Smooth muscle cell of the brain vasculature (primary cell): ENCODE measurements around the gene ANTKMT.

Experiments
- DNase-seq: peaks from one replicate; pipeline ENCODE4 v3.0.0-alpha.2; 2012; ENCODE audit warnings: low read depth, low spot score

Gene ANTKMT

DNA sequence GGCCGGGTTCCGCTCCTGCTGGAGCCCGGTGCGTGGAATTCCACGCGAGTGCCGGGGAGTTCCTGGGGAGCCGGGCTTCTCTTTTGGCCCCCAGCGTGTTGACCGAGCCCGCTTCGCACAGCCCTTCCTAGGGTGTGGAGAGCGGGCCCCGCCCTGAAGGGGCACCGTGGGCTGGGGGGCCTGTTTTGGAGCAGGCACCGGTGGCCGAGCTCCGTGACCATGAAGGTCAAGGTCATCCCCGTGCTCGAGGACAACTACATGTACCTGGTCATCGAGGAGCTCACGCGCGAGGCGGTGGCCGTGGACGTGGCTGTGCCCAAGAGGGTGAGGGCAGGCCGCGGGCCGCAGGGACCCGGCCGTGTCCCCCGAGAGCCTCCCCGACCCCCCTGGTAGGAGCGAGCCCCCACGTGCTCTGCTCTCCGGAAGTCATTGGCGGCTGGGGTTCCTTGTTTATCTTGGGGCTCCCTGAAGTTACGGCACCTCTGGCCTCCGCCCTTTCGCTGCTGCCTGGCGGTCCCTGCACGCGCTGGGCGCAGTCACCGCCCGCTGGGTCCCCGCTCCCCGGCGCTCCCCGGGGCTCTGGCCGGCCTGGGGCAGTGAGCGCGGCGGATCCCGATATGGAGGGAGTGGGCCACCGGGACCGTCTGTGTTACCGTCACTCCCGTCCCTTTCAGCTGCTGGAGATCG is 6.5 kb downstream of the ANTKMT start:
- no peak for DNase-seq

DNA sequence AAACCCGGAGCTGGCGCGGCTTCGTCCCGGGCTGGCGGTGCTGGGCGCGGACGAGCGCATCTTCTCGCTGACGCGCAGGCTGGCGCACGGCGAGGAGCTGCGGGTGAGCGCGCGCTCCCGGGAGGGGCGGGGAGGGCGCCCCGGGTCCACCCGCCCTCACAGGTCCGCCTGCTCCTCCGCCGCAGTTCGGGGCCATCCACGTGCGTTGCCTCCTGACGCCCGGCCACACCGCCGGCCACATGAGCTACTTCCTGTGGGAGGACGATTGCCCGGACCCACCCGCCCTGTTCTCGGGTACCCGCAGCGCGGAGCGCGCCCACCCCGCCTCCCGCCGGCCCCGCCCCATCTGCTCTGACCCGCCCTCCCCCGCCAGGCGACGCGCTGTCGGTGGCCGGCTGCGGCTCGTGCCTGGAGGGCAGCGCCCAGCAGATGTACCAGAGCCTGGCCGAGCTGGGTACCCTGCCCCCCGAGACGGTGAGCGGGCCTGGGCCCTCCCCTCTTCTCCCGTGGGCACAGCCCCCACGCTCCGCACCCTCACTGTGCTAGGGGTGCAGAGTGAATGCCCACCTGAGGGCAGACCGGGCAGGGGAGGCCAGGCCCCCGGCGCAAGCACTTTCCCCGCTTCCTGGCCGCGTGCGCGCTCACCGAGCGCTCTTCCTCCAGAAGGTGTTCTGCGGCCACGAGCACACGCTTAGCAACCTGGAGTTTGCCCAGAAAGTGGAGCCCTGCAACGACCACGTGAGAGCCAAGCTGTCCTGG is 7.4 kb downstream of the ANTKMT start:
- DNase-seq, result no peak

DNA sequence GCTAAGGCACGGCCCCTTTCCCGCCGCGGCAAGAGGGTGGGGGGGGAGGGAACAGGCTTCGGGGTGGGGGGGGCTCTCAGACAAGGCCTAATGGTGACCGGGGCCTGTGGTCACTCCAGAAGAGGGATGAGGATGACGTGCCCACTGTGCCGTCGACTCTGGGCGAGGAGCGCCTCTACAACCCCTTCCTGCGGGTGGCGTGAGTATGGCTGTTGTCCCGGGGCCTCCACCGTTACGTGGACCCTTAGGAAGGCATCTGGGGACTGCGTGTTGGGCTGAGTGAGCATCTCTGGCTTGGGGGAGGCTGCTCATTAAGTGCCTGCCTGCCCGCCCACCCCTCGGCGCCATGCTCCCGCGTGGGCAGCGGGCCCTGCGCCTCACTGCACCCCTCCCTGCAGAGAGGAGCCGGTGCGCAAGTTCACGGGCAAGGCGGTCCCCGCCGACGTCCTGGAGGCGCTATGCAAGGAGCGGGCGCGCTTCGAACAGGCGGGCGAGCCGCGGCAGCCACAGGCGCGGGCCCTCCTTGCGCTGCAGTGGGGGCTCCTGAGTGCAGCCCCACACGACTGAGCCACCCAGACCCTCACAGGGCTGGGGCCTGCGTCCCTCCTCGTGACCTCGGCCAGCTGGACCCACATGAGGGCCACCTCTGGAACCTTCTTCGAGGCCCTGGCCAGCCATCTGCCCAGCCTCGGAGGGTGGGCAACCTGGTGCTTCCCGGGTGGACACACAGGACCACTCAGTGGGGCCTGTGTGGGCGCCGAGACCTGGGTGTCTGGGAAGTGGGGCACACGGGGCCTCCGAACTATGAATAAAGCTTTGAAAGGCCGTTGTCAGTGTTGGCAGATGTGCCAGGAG is 8.2 kb downstream of the ANTKMT start:
- DNase-seq, result no peak

DNA sequence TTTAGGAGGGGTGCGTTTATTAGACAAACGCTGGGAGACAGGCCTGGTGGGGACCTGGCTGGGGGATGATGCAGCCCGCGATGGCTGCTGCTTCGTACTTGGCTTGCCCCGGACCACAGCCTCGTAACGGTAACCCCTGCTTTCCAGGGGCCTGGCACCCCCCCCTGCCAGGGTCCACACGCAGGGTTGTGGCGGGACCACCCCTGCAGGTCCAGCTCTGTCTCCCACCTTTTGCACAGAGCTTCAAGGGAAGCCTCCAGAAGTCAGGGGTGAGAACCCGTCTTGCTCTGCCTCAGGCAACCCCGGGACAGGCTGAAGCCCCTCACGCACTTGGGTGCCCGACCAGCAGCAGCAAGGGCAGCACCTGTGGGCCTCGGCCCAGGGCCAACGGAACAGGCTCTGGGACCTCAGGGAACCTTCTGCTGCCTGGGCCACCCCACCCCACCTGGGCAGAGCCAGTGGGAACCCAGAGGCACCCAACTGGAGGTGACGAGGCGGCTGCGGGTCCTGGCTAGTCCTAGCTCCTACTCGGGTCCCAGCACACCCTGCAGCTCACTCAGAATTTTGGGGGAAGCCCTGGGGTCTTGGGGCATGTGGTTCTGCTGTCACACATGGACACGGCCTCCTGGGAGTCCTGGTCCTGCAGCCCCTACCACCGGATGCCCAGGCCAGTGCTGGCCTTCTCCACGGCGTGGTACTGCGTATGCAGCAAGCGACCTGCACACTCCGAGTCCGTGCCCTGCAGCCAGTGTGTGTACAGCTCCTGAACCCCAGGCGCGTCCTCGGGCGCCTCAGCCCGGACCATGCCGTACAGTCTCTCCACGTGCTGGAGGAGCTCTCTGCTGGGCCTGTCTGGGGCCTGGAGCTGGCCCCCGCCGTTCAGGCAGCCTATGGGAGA is 9.1 kb downstream of the ANTKMT start:
- DNase-seq, result no peak

DNA sequence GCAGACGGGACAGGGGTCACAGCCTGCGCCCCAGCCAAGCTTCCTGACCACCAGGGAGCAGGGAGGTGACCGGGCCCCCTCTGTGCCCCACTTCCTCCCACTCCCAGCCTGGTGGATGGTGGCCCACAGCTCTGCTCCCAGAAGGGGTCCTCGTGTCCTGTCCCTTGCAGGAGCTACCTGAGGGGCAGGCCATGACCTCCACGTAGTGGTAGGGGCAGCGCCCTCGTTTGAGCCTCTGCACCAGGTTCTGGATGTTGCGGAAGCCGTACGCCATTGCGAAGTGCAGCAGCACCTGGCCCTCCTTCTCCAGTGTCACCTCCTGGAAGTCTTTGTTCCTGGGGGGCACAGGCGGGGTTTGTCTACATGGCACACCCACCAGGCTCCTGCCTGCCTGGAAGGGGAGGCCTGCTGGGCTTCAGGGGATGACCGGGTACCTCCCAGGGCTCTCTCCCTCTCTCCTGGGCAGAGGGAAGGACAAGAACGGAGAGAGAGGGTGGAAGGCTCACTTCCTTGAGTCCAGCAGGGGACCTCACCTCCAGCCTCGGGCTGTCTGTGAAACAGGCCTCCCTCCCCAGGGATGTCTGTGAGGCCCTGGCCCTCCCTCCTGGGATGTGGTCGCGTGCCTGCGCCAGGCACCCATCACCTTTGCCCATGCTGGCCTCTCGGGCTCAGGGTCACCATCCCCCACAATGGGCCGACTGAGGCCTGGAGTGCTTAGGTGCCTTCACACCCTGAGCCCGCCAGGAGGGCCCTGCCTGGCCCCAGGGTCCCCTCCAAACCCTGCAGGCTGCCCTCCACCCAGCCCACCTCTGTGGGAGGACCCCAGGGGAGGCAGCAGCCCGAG is 9.9 kb downstream of the ANTKMT start:
- no peak for DNase-seq

DNA sequence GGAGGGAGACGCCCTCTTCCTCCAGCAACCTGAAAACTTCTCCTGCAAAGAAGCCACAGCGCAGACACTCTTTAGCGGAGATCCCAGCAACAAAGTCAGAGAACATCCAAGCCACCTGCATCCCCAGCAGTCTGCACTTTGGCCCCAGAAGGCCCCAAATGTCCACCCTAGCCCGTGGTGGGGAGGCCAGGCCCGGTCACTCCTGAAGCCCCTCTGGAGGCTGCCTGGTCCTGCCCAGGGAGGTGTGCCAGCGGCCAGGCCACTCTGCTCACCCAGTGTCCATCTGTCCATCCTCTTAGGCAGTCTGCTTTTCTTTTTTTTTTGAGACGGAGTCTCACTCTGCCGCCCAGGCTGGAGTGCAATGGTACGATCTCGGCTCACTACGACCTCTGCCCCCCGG is 11.4 kb downstream of the ANTKMT start:
- DNase-seq, result no peak

DNA sequence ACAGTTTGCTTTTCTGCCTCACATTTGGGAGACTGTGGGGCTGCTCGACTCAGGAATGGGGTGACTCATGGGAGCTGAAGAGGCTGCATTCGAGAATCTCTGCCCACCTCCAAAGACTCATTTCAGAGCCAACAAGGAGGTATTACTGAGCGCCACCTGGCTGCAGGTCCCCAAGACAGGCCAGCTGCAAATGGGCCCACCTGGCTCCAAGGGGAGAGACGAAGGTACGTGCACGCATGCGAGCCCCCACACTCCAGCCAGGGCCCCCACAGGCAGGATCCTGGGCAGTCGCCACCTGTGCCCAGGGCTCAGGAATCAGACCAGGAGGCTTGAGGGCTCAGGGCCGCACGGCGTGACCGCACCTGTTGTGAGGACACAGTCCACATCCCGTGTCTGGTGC is 12.0 kb downstream of the ANTKMT start:
- DNase-seq, result no peak

DNA sequence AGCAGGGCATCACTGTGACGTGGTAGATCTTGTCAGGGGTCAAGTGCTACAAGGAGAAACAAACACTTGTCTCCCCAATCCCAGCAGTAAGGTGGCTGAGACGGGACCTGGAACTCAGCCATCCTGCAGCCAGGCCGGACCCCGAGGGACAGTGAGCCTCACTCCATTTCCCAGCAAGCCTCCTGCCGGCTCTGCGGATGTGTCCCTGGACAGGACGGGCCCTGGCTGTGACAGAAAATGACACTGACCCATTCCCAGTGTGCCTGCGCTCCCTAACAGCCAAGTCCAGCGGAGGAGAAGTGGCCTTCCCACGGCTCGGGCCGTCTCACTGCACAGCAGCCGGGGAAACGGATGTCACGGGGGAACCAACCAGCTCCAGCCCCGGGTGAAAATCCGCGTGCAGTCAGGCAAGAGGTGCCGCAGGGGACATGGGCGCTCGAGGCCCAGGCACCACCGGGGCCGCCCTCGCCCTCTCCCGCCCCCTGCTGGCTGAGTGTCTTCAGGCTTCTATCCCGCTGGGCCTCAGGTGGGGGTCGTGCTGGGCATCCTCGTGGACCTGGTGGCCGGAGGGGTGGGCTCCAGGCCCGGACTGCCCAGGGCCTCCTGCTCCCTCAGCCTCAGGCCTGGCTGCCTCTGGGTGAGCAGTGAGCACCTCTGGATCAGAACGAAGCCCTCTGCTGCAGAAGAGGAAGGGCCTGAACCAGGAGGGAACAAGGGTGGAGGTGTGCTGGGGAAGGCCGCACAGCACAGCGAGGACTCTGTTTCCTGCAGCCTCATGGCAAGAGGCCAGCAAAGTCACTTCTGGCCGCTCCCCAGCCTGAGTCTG is 12.6 kb downstream of the ANTKMT start:
- no peak for DNase-seq

DNA sequence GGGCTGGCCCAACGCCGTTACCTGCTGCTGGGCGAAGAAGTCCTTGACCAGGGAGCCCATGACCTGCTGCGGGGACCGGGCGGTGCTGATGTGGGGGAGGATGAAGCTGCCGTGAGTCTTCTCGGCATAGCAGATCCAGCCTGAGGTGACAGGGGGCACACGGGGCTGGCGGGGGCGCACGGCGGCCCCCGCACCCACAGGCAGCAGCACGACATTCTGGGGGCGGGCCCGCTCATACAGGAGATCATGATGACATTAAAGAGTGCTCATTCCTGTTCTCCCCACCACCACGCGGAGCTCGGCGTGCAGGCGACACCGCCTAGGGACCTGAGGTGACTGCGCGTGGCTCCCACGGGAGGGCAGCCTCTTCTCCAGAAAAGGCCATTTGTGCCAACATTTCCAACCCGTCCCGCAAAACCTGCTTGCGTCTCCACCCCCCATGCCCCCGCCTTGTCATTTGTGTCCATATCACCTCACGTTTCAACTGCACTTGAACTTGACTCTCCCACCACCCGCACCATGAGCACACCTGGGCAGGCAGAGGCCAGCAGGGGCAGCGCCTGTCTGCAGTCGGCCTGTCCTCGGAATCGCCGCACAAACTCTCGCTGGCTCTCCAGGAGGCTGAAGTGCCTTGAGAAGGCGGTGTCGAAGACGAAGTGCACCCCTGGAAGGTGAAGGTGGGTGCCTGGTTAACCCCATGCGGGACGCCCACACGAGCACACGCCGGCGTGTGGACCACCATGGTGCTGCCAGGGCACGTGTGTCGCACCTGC is 13.4 kb downstream of the ANTKMT start:
- no peak for DNase-seq

DNA sequence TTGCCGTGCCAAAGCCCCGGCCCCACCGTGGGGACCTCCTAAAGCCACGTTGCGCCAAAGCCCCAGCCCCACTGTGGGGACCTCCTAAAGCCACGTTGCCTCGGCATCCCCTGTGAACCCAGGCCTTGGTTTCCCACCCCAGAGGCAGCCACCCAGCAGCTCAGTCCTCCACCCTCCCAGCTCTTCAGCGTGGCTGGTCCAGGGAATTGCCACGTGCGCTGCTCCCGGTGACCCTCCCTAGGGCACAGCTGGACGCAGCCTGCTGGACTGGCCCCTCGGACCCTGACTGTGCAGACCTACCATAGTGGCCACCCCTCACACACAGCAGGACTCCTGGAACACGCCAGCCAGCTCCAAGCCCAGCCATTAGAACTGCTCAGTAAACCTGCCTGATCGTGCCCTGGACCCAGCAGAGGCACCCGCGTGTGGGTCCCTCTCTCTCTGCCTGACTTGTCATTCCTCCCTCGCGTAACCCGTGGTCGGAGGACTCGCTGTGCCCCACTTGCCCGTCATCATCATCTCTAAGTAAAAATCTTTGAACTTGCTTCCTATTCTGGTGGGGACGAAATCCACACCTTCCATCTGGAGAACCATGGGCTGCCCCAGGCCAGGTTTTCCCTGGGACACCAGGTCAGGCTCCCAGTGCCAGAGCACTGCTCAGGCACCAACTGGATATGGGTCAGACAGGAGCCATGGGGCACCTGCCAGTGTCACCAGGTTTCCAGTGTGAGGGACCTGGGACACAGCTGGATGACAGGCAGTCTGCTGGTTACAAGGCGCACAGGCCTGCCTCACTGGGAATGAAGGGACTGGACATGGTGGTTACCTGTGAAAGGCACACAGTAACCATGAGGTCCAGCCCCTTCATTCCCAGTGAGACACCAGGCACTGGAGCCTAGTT is 14.3 kb downstream of the ANTKMT start:
- no peak for DNase-seq

DNA sequence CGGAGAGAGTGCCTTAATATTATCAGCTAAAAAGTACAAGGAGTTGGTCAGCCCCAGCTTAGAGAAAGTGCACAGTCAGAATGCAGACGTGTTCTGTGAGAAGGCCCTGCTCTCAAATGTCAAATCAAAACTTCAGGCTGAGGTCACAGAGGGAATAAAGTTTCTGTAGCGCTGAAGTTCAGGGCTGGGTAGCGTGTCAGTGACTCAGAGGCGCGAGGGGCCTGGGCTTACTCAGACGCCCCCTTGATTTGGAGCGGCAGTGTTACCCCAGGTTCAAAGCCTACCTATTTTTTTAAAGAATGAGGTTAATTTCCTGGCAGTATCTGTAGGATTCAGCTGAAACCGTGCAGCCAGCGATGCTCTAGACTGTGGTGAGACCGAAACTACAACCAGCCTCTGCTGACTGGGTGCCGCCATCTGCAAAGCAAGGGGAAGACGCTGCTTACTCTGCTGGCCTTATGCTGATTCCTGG is 15.1 kb downstream of the ANTKMT start:
- DNase-seq, result no peak

DNA sequence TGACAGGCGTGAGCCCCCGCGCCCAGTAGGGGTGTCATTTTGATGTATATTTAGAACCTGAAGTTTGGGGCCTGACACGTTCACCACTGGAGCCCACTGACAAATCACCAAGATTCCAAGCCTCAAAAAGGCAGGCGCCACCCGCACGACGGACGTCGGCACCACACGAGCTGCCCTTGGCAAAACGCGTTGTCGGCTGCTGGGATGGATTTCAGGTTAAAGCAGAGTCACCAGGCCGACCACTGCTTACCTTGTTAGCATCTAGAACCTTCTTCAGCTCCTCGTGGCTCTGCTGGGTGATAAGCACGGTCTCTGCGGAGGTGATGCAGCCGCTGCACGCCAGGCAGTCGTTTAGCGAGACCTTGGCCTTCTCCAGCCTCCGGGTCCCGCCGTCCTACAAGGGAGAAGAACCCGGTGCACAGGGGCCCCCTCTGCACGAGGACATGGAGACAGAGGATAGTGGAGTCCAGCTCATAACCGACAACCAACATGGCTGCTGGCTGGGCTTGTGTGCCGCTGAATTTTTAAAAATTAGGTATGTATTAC is 16.1 kb downstream of the ANTKMT start:
- no peak for DNase-seq

DNA sequence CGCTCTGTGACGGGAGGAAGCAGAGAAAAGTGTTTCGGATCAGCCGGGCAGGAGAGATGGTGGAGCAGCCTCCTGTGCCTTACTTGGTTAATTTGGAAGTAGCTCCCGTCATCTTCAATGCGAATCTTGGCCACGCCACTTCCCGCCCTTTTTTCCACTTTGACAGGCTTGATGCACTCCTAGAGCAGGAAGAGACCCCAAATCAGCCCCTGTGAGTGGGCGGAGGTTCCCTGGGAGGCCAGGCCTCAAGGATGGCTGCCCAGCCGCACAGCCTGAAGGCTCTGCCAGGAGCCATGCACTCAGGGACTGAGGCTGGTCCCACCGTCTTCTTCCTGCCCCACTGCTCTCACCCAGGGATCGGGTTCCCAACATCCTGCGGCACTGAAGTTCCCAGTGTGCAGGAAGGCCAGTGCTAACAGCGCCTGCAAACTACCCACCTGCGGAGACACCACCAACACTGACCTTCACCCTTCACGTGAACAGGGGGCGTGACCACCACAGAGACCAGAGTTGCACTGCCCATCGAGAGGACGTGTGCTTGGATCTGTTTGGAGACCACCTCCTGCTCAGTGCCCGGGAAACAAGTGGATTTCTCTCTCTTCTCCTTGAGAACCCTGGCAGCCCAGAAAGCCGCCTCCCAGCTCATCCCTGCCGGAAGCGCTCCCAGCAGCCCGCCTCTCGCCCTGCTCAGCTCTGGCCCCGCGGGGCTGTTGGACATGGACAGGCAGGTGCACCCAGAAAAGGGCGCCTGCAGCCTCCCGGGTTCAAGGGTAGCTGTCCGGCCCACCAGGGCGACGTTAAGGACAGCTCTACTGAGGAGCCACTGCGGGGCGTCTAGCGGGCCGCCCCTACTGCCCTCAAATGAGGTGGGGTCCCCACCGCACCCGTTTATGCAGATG is 18.9 kb downstream of the ANTKMT start:
- DNase-seq, result no peak

DNA sequence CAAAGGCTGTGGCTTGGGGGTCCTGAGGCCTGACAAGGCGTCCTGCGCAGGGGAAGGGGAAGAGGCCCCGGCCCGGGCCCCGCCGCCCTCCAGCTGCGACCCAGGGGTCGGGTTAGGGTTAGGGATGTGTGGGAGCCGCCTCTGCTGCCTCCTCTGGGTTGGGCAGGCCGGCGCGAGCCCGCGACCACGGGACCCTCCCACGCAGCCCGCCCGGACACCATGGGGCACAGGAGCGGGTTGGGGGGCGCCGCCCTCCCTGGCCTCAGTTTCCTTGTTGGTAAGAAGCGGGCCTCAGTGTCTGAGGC is 19.5 kb downstream of the ANTKMT start:
- no peak for DNase-seq

DNA sequence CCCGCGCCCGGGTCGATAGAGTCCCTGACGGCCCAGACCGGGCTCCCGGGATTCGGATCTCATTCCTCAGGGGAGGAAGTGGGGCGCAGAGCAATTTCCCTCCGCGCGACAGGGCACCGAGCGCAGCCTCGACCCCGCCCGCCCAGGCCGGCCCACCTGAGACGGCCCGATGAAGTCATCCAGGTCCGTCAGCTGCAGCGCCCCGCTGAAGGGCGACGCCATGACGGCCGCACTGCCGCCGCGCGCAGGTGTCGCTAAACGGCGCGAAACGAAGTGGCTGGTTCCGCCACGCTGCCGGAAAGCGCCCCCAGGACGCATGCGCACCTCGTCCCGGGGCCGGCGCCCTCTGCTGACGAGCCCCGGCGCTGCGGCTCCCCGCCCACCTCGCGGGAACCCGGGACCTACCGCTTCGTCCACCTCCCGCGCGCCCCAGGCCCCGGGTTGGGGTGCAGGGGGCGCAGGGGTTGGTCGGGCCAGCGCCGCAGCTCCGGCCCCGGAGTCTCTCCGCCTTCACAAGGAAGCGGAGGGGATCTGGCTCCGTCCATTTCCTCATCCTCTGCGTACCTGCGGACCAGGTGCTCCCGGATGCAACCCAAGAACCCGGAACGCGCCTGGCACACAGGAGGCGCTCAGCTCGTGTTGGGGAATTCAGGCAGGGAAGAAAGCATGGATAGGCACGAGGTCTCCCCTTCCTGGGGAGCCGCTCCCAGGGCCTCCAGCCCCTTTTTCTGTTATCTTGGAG is 20.0 kb downstream of the ANTKMT start, which contains the start of gene CIAO3:
Gene CIAO3, minus strand, starts transcription at position 234 of the 742 bp plus-strand sequence. Its CDS starts 12 bp downstream, at position 222.
- DNase-seq, result peak; percentile 69
